Epidermal melanocyte (primary cell): ENCODE results near the gene BICC1.

ENCODE experiments used
- DNase-seq: peaks from one replicate; pipeline ENCODE4 v3.0.0; 2011; ENCODE audit warnings: low spot score; ENCODE audit not compliant: insufficient read length

The BICC1 gene

GRCh38 chr10:58704671-58705141 is 192.0 kb downstream of the BICC1 start:
- DNase-seq: no peak

- DNase-seq: no peak
Measured at GRCh38 chr10:58706836-58707235, 194.2 kb downstream of the BICC1 start.

GRCh38 chr10:58712141-58712540 is 199.5 kb downstream of the BICC1 start:
- no peak for DNase-seq

GRCh38 chr10:58712982-58713381 is 200.3 kb downstream of the BICC1 start:
- no peak for DNase-seq

- no peak for DNase-seq
Measured at GRCh38 chr10:58714409-58714808, 201.7 kb downstream of the BICC1 start.

GRCh38 chr10:58715061-58715460 is 202.4 kb downstream of the BICC1 start:
- no peak for DNase-seq

- no peak for DNase-seq
Measured at GRCh38 chr10:58718596-58718995, 205.9 kb downstream of the BICC1 start.

GRCh38 chr10:58721601-58722281 is 209.1 kb downstream of the BICC1 start:
- no peak for DNase-seq

GRCh38 chr10:58723186-58723585 is 210.5 kb downstream of the BICC1 start:
- no peak for DNase-seq

GRCh38 chr10:58723966-58724365 is 211.3 kb downstream of the BICC1 start:
- no peak for DNase-seq

- no peak for DNase-seq
Measured at GRCh38 chr10:58724781-58725180, 212.1 kb downstream of the BICC1 start.

GRCh38 chr10:58725901-58726300 is 213.2 kb downstream of the BICC1 start:
- no peak for DNase-seq

GRCh38 chr10:58727633-58728032 is 215.0 kb downstream of the BICC1 start:
- DNase-seq: no peak

- no peak for DNase-seq
Measured at GRCh38 chr10:58731276-58731675, 218.6 kb downstream of the BICC1 start.

GRCh38 chr10:58733436-58733835 is 220.8 kb downstream of the BICC1 start:
- DNase-seq: no peak

- DNase-seq: peak; percentile 22
Measured at GRCh38 chr10:58734116-58734515, 221.4 kb downstream of the BICC1 start.

- no peak for DNase-seq
Measured at GRCh38 chr10:58734664-58735063, 222.0 kb downstream of the BICC1 start.

GRCh38 chr10:58735087-58735486 is 222.4 kb downstream of the BICC1 start:
- no peak for DNase-seq

- no peak for DNase-seq
Measured at GRCh38 chr10:58740620-58741369, 228.1 kb downstream of the BICC1 start.

- no peak for DNase-seq
Measured at GRCh38 chr10:58741673-58742072, 229.0 kb downstream of the BICC1 start.

GRCh38 chr10:58742141-58742540 is 229.5 kb downstream of the BICC1 start:
- DNase-seq: no peak

GRCh38 chr10:58743466-58744115 is 230.9 kb downstream of the BICC1 start:
- no peak for DNase-seq
